C4-2B (cell line): ENCODE results near the gene ZNF516.

Experiments used
- CTCF ChIP-seq: fragments of 450-650 bp; conservative IDR thresholded peaks from 2 replicates; pipeline ENCODE4 v1.5.1; 2017; ENCODE audit warnings: mild to moderate bottlenecking
- ZFX ChIP-seq: fragments of 450-650 bp; IDR thresholded peaks from 2 replicates; pipeline ENCODE4 v1.6.1; 2017

- TF ChIP-seq CTCF (no peak), ZFX (no peak)
These were observed 105.3 kb downstream of the ZNF516 start for GRCh38 chr18:76389716-76390115.
